Upper lobe of left lung (tissue), 4 donors: ENCODE results near the gene MMD.

Source experiments
- CTCF ChIP-seq, 6 experiments: fragments of 450-650 bp in 4 of 6; fragments of 200-600 bp in 2 of 6; sonication (generic) in 2 of 6; IDR thresholded peaks; one replicate each; pipeline ENCODE4 v1.5.1; 2016 to 2019; ENCODE audit warnings: antibody characterized with exemption in 6 of 6
- EP300 ChIP-seq, 4 donors: sonication (generic); formaldehyde crosslinking; IDR thresholded peaks; one replicate each; pipeline ENCODE4 v1.5.1; 2017; ENCODE audit warnings: antibody characterized with exemption in 4 of 4, control low read depth in 2 of 4

- TF ChIP-seq CTCF (IDR thresholded peaks at IDR 0.05), result no peak
- TF ChIP-seq EP300 (IDR thresholded peaks at IDR 0.05), result no peak
Observed at GRCh38 chr17:55416470-55417052, 5.1 kb downstream of the MMD start.
